ENCODE results near the gene SSU72. TPM values are rescaled to one million over a fixed set of nuclear protein-coding genes. Genes with fewer than 3 reads are reported as not detected.
"Not testable (repeated sequence)": the region's sequence is repeated elsewhere in the genome, so short reads cannot be mapped to it uniquely, and the experiment has no call there.

Gene SSU72
- total RNA-seq, 1 experiment from 2014 or later: 179 TPM

GRCh38 chr1:1512425-1512824, 62.2 kb downstream of the SSU72 start:
- not testable (repeated sequence) for H3K18ac ChIP-seq (ENCODE audit: insufficient read length, low read depth, low read length); H2BK15ac ChIP-seq (ENCODE audit: low read depth, low read length); H3K9me3 Mint-ChIP-seq; H3K4ac ChIP-seq (ENCODE audit: low read depth, low read length); H4K20me1 ChIP-seq (ENCODE audit: control insufficient read depth, insufficient read depth, insufficient read length); H2AK5ac ChIP-seq (ENCODE audit: insufficient read length, low read length); H2BK12ac ChIP-seq (ENCODE audit: insufficient read length, low read depth, low read length); H3T11ph ChIP-seq (ENCODE audit: low read length); H3K27me3 ChIP-seq (ENCODE audit: insufficient read depth, low read length); H4K8ac ChIP-seq (replicated peaks; ENCODE audit: insufficient read length, low read depth, low read length); H2BK120ac ChIP-seq (ENCODE audit: low read depth, low read length, poor library complexity, severe bottlenecking); H2BK20ac ChIP-seq (ENCODE audit: low read depth, low read length, poor library complexity, severe bottlenecking); H2AFZ ChIP-seq (ENCODE audit: low read length); H3K9ac ChIP-seq (ENCODE audit: extremely low read depth, insufficient read length, low read length); H3K4me1 ChIP-seq (ENCODE audit: insufficient read depth, low read length); H3K4me1 Mint-ChIP-seq; H3K23me2 ChIP-seq (ENCODE audit: insufficient read length, low read depth, low read length, poor library complexity, severe bottlenecking); H3K56ac ChIP-seq (ENCODE audit: insufficient read length, low read depth, low read length); H2BK5ac ChIP-seq (ENCODE audit: insufficient read length, low read length); H4K5ac ChIP-seq (ENCODE audit: insufficient read length, low read depth, low read length); H3K79me2 ChIP-seq (ENCODE audit: insufficient read depth, low read length); H3K79me1 ChIP-seq (ENCODE audit: insufficient read depth, low read depth, low read length, poor library complexity, severe bottlenecking); H3K27ac ChIP-seq (ENCODE audit: insufficient read length, low read depth, low read length); H3K9me3 ChIP-seq (ENCODE audit: control insufficient read depth, low read depth, low read length); DNase-seq; H3K27ac Mint-ChIP-seq; H3K27me3 Mint-ChIP-seq (ENCODE audit: low read depth); H3K14ac ChIP-seq (ENCODE audit: insufficient read depth, low read length); H3K23ac ChIP-seq (ENCODE audit: insufficient read length, low read depth, low read length); H4K91ac ChIP-seq (ENCODE audit: insufficient read length, low read depth, low read length)
- no CpG with 5 or more reads among the region's 52 CpGs for WGBS (ENCODE audit: extremely low coverage, insufficient read length, low lambda C conversion rate)
- peak overlapping the region; percentile 40 for H3K4me2 ChIP-seq (ENCODE audit: insufficient read depth, insufficient read length, low read length)
- Mint-ChIP-seq H3K36me3 (ENCODE audit: insufficient read depth in 1 of 3, low read depth in 3 of 3) (peaks cover 0 to 15% (median 4%) of the 10 kb centered on the region in 3 experiments; a peak in 3 of 7 replicates), H3K4me3 (peak overlapping the region; percentile 71 to 81)
